ENCODE results near the gene CALR3. TPM values are rescaled to one million over a fixed set of nuclear protein-coding genes. Genes with fewer than 3 reads are reported as not detected.

The CALR3 gene
- total and polyA plus RNA-seq, 2 of the 13 experiments (the other 11 are each of a cell fraction or from before 2014, with no cell fraction given), result not detected

DNA sequence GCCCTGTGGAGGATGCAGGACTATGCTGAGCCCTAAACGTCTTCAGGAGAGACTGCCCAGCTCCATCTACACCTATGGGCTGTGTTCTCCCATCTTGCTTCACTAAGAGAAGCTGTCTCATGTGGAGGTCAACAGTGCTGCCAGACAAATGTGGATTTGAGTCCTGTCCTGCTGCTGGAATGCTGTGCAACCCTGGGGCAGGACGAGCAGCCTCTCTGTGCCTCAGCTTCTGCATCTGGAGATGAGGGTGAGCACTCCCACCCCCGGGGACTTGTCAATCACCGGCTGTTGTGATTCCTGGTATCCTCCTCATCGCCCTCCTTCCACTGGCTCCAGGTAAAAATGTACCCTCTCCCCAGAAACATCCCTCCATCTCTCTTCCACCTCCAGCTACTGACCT, 40.5 kb downstream of the CALR3 start:
- Histone ChIP-seq H3K9ac (ENCODE audit: insufficient read depth, low read depth, low read length) (no peak overlapping the region), H3K4me2 (ENCODE audit: low read depth, low read length) (no peak overlapping the region), H3K4me3 (replicated peaks in 1 of 3; ENCODE audit: insufficient read depth in 1 of 3, low read depth in 2 of 3, low read length in 3 of 3) (no peak overlapping the region), H4K20me1 (ENCODE audit: insufficient read depth, low read length) (peaks cover 6% of the 10 kb centered on the region; the same call in 1 of the 2 replicates), H3K9me3 (ENCODE audit: low read length) (no peaks in the 10 kb centered on the region), H3K79me2 (ENCODE audit: insufficient read depth, low read length) (peaks cover 86% of the 10 kb centered on the region), H3K27ac (ENCODE audit: extremely low read length, insufficient read depth, low read length) (no peak overlapping the region), H3K27me3 (ENCODE audit: control insufficient read depth in 1 of 2, insufficient read depth in 2 of 2, low read length in 2 of 2) (no peaks in the 10 kb centered on the region), H2AFZ (ENCODE audit: low read length) (no peak overlapping the region), H3K4me1 (ENCODE audit: insufficient read depth, low read length) (peaks cover 44% of the 10 kb centered on the region), H3K36me3 (replicated peaks in 1 of 2; ENCODE audit: control insufficient read depth in 1 of 2, insufficient read depth in 2 of 2, low read length in 2 of 2) (peaks cover 1 to 3% of the 10 kb centered on the region in 2 experiments; a peak in 1 of 5 replicates)
- ChIA-PET POLR2A (no interaction called here), CTCF (ENCODE audit: low intra/inter-chr PET ratio, low total read pairs) (no interaction called here)
- in situ Hi-C loops (cut with HindIII; ENCODE audit: extremely low pct_ligation_motif_present, low pct_unique_long_range_greater_than_20kb), result no loop called here
- WGBS (ENCODE audit: low lambda C conversion rate), result 98% methylated on average over 5 of the region's 5 CpGs
- FAIRE-seq (no peak), ATAC-seq (no peak), DNase-seq (ENCODE audit: low spot score) (no peak)
- no TSS peak for BruUV-seq (replicated peaks)
- intact Hi-C loops (cut with micrococcal nuclease; ENCODE audit: unreplicated experiment), result no loop called here
- TF ChIP-seq JUND (CRISPR knock-in tag; IDR thresholded peaks at IDR 0.05) (no peak), ZNF768 (CRISPR knock-in tag; IDR thresholded peaks at IDR 0.05) (peak; percentile 98)

DNA sequence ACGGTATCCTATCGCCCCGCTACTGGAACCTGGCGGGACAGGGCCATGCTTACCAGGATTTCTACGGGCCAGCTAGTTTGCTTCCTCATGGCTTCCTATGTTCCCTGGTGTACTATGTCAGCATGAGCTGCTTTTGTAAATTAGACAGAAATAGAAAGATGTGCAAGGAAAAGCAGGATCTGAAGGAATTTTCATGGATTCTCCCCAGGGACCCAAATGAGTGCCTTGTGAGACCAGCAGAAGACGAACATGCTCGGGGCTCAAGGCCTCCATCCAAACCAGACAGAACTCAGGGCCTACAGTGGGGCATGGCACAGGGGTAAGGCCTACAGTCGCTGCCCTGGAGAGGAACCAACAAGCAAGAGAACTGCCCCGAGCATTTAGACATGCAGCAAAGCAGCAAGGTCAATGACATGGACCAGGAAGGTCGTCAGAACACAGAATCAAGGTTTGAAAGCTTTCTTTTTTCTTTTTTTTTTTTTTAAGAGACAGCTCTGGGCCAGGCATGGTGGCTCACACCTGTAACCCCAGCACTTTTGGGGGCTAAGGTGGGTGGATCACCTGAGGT, 41.5 kb downstream of the CALR3 start:
- CTCF ChIA-PET (ENCODE audit: low intra/inter-chr PET ratio, low total read pairs), result no interaction called here
- 89% methylated on average over 9 of the region's 10 CpGs for WGBS (ENCODE audit: low lambda C conversion rate)
- H3K9me3 ChIP-seq (ENCODE audit: low read length), result no peaks in the 10 kb centered on the region
- FAIRE-seq (no peak), ATAC-seq (no peak), DNase-seq (ENCODE audit: low spot score) (no peak)
- H3K79me2 ChIP-seq (ENCODE audit: insufficient read depth, low read length), result peaks cover 84% of the 10 kb centered on the region
- peaks cover 38% of the 10 kb centered on the region for H3K4me1 ChIP-seq (ENCODE audit: insufficient read depth, low read length)
- intact Hi-C loops (cut with micrococcal nuclease; ENCODE audit: unreplicated experiment) (no loop called here), in situ Hi-C loops (cut with HindIII; ENCODE audit: extremely low pct_ligation_motif_present, low pct_unique_long_range_greater_than_20kb) (no loop called here)
- BruUV-seq (replicated peaks), result no TSS peak
- no peak overlapping the region for H3K9ac ChIP-seq (ENCODE audit: insufficient read depth, low read depth, low read length)
- H4K20me1 ChIP-seq (ENCODE audit: insufficient read depth, low read length), result peaks cover 6% of the 10 kb centered on the region; the same call in 1 of the 2 replicates
- POLR2A ChIA-PET, result interaction anchor here (0.5 kb wide), 1 partner anchor 185 kb away, joined by 3 read pairs; no protein-coding TSS in a partner anchor
- no peak overlapping the region for H3K4me2 ChIP-seq (ENCODE audit: low read depth, low read length)
- H3K4me3 ChIP-seq (replicated peaks in 1 of 3; ENCODE audit: insufficient read depth in 1 of 3, low read depth in 2 of 3, low read length in 3 of 3), result no peak overlapping the region
- no peak for TF ChIP-seq ZSCAN22 (CRISPR knock-in tag; IDR thresholded peaks at IDR 0.05)
- TF ChIP-seq NKX3-1 (CRISPR knock-in tag; IDR thresholded peaks at IDR 0.05), result no peak
- no peak for TF ChIP-seq SMARCC2 (IDR thresholded peaks at IDR 0.05)
- TF ChIP-seq, protein P1, sequence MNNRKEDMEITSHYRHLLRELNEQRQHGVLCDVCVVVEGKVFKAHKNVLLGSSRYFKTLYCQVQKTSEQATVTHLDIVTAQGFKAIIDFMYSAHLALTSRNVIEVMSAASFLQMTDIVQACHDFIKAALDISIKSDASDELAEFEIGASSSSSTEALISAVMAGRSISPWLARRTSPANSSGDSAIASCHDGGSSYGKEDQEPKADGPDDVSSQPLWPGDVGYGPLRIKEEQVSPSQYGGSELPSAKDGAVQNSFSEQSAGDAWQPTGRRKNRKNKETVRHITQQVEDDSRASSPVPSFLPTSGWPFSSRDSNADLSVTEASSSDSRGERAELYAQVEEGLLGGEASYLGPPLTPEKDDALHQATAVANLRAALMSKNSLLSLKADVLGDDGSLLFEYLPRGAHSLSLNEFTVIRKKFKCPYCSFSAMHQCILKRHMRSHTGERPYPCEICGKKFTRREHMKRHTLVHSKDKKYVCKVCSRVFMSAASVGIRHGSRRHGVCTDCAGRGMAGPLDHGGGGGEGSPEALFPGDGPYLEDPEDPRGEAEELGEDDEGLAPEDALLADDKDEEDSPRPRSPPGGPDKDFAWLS (CRISPR knock-in tag; IDR thresholded peaks at IDR 0.05; ENCODE audit: borderline replicate concordance), result no peak
- no peak for TF ChIP-seq KDM2A (CRISPR knock-in tag; IDR thresholded peaks at IDR 0.05; ENCODE audit: borderline replicate concordance, low read depth)
- TF ChIP-seq CHD4 (IDR thresholded peaks at IDR 0.05; ENCODE audit: borderline replicate concordance, low read length), result no peak
- no peak for TF ChIP-seq NAIF1 (CRISPR knock-in tag; IDR thresholded peaks at IDR 0.05; ENCODE audit: borderline replicate concordance)
- TF ChIP-seq, protein P2, sequence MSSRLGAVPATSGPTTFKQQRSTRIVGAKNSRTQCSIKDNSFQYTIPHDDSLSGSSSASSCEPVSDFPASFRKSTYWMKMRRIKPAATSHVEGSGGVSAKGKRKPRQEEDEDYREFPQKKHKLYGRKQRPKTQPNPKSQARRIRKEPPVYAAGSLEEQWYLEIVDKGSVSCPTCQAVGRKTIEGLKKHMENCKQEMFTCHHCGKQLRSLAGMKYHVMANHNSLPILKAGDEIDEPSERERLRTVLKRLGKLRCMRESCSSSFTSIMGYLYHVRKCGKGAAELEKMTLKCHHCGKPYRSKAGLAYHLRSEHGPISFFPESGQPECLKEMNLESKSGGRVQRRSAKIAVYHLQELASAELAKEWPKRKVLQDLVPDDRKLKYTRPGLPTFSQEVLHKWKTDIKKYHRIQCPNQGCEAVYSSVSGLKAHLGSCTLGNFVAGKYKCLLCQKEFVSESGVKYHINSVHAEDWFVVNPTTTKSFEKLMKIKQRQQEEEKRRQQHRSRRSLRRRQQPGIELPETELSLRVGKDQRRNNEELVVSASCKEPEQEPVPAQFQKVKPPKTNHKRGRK (CRISPR knock-in tag; IDR thresholded peaks at IDR 0.05), result no peak
- TF ChIP-seq ZFP82 (CRISPR knock-in tag; IDR thresholded peaks at IDR 0.05; ENCODE audit: borderline replicate concordance), result no peak
- no peak for TF ChIP-seq ZNF749 (CRISPR knock-in tag; IDR thresholded peaks at IDR 0.05; ENCODE audit: borderline replicate concordance)
- no peak for TF ChIP-seq PITX1 (CRISPR knock-in tag; IDR thresholded peaks at IDR 0.05)
- no peak for TF ChIP-seq KDM3A (CRISPR knock-in tag; IDR thresholded peaks at IDR 0.05; ENCODE audit: low read depth)
- TF ChIP-seq PPARG (CRISPR knock-in tag; conservative IDR thresholded peaks at IDR 0.05), result no peak
- no peak for TF ChIP-seq ZBTB7A (CRISPR knock-in tag; IDR thresholded peaks at IDR 0.05)
- no peak for TF ChIP-seq AGO2 (optimal IDR thresholded peaks at IDR 0.05; ENCODE audit: low read depth, low read length)
- no peak overlapping the region for H2AFZ ChIP-seq (ENCODE audit: low read length)
- H3K27me3 ChIP-seq (ENCODE audit: control insufficient read depth in 1 of 2, insufficient read depth in 2 of 2, low read length in 2 of 2), result no peaks in the 10 kb centered on the region
- H3K36me3 ChIP-seq (replicated peaks in 1 of 2; ENCODE audit: control insufficient read depth in 1 of 2, insufficient read depth in 2 of 2, low read length in 2 of 2), result peaks cover 1 to 6% of the 10 kb centered on the region in 2 experiments; a peak in 1 of 5 replicates
- H3K27ac ChIP-seq (ENCODE audit: extremely low read length, insufficient read depth, low read length), result peak overlapping the region; percentile 33
